IMR-90 (cell line): ENCODE results near the gene NPIPB12. TPM values are rescaled to one million over a fixed set of nuclear protein-coding genes. Genes with fewer than 3 reads are reported as not detected.
"Not testable (repeated sequence)": the region's sequence is repeated elsewhere in the genome, so short reads cannot be mapped to it uniquely, and the experiment has no call there.

Experiments used
- ATAC-seq: fragments of 200-7000 bp; cut with Tn5 transposase; 2 replicates; pipeline ENCODE4 v1.9.1; 2020; ENCODE audit warnings: low read depth, mild to moderate bottlenecking, moderate library complexity
- Bru-seq: library from RNA; stranded (reverse); fragments of 400-500 nt; gene quantifications from one replicate; lab custom pipeline; 2021; lab: Mats Ljungman, UMichigan
- BruChase-seq, 2 experiments: library from RNA; stranded (reverse); fragments of 400-500 nt; gene quantifications; one replicate each; lab custom pipeline; 2021; lab: Mats Ljungman, UMichigan
- BruUV-seq: library from RNA; stranded (reverse); fragments of 400-500 nt; replicated peaks from 2 replicates; lab custom pipeline; 2021; lab: Mats Ljungman, UMichigan
- CTCF ChIA-PET: fragments of 300-600 bp; formaldehyde crosslinking; extraction: SDS; loops from one replicate; lab custom pipeline; 2021; ENCODE audit warnings: antibody characterized with exemption; lab: Yijun Ruan, JAX
- POLR2A ChIA-PET: fragments of 300-600 bp; sonication (Branson Sonifier 250); formaldehyde crosslinking; loops from one replicate; lab custom pipeline; 2022; ENCODE audit warnings: antibody characterized with exemption; ENCODE audit not compliant: unreplicated experiment; lab: Charles Lee
- DNase-seq: peaks from one replicate; pipeline ENCODE4 v3.0.0; 2013
- H2AFZ ChIP-seq: replicated peaks from 2 replicates; pipeline ENCODE3; 2013; ENCODE audit warnings: low read length, mild to moderate bottlenecking; ENCODE audit not compliant: poor library complexity
- H2AK5ac ChIP-seq: 2 replicates; pipeline ENCODE4 v1.6.1; 2013; ENCODE audit warnings: low read depth, low read length, inconsistent platforms
- H2AK9ac ChIP-seq: replicated peaks from 2 replicates; pipeline ENCODE3; 2013; ENCODE audit warnings: mild to moderate bottlenecking, low read depth, low read length, moderate library complexity; ENCODE audit not compliant: poor library complexity
- H2BK120ac ChIP-seq: 2 replicates; pipeline ENCODE4 v1.6.1; 2013; ENCODE audit warnings: low read depth, low read length, inconsistent platforms
- H2BK15ac ChIP-seq: 3 replicates; pipeline ENCODE4 v1.6.1; 2013; ENCODE audit warnings: low read depth, low read length, inconsistent platforms
- H2BK20ac ChIP-seq: 2 replicates; pipeline ENCODE4 v1.6.1; 2013; ENCODE audit warnings: low read depth, mild to moderate bottlenecking, inconsistent platforms, low read length, moderate library complexity
- H2BK5ac ChIP-seq: 2 replicates; pipeline ENCODE4 v1.6.1; 2013; ENCODE audit warnings: mild to moderate bottlenecking, low read depth, low read length, inconsistent platforms; ENCODE audit not compliant: poor library complexity, severe bottlenecking
- H3K14ac ChIP-seq: replicated peaks from 2 replicates; pipeline ENCODE4 v1.6.1; 2013; ENCODE audit warnings: low read depth, low read length, inconsistent platforms
- H3K18ac ChIP-seq: 2 replicates; pipeline ENCODE4 v1.6.1; 2013; ENCODE audit warnings: low read depth, low read length, control low read depth
- H3K23ac ChIP-seq: 2 replicates; pipeline ENCODE4 v1.6.1; 2013; ENCODE audit warnings: low read depth, low read length, inconsistent platforms
- H3K27ac ChIP-seq: 2 replicates; pipeline ENCODE4 v1.5.1; 2013; ENCODE audit warnings: mild to moderate bottlenecking, control low read depth, low read length; ENCODE audit not compliant: insufficient read depth
- H3K27me3 ChIP-seq: 2 replicates; pipeline ENCODE4 v1.6.1; 2013; ENCODE audit warnings: low read length; ENCODE audit not compliant: control insufficient read depth, insufficient read depth
- H3K36me3 ChIP-seq: 2 replicates; pipeline ENCODE4 v1.6.1; 2013; ENCODE audit warnings: low read length, mixed read lengths; ENCODE audit not compliant: control insufficient read depth, insufficient read depth
- H3K4ac ChIP-seq: 2 replicates; pipeline ENCODE4 v1.6.1; 2013; ENCODE audit warnings: low read depth, low read length, inconsistent platforms
- H3K4me1 ChIP-seq: 2 replicates; pipeline ENCODE4 v1.6.1; 2013; ENCODE audit warnings: low read length, mixed read lengths; ENCODE audit not compliant: control insufficient read depth, insufficient read depth
- H3K4me2 ChIP-seq: 2 replicates; pipeline ENCODE4 v1.6.1; 2013; ENCODE audit warnings: low read depth, mild to moderate bottlenecking, control low read depth, low read length, moderate library complexity
- H3K4me3 ChIP-seq: 2 replicates; pipeline ENCODE4 v1.5.1; 2013; ENCODE audit warnings: low read depth, mild to moderate bottlenecking, control low read depth, low read length, moderate library complexity; ENCODE audit not compliant: insufficient read depth
- H3K56ac ChIP-seq: 2 replicates; pipeline ENCODE4 v1.6.1; 2013; ENCODE audit warnings: low read length, inconsistent platforms; ENCODE audit not compliant: insufficient read depth; ENCODE audit errors: extremely low read depth
- H3K79me1 ChIP-seq, 2 experiments: 2 replicates each; pipeline ENCODE4 v1.6.1; 2013; ENCODE audit warnings: low read length in 2 of 2, inconsistent platforms in 1 of 2, low read depth in 1 of 2
- H3K9ac ChIP-seq: 2 replicates; pipeline ENCODE4 v1.6.1; 2013; ENCODE audit warnings: low read depth, low read length, control low read depth
- H3K9me1 ChIP-seq: 2 replicates; pipeline ENCODE4 v1.6.1; 2013; ENCODE audit warnings: low read length, inconsistent platforms; ENCODE audit not compliant: insufficient read depth
- H3K9me3 ChIP-seq: 2 replicates; pipeline ENCODE4 v1.6.1; 2013; ENCODE audit warnings: low read length; ENCODE audit not compliant: control insufficient read depth, insufficient read depth
- H4K20me1 ChIP-seq: 2 replicates; pipeline ENCODE4 v1.6.1; 2013; ENCODE audit warnings: low read length, inconsistent platforms; ENCODE audit not compliant: insufficient read depth
- H4K5ac ChIP-seq: 2 replicates; pipeline ENCODE4 v1.6.1; 2013; ENCODE audit warnings: mild to moderate bottlenecking, low read depth, low read length, control low read depth
- H4K8ac ChIP-seq, 2 experiments: 2 replicates each; pipeline ENCODE4 v1.6.1; 2013; ENCODE audit warnings: low read depth in 2 of 2, low read length in 2 of 2, control low read depth in 1 of 2, inconsistent platforms in 1 of 2
- H4K91ac ChIP-seq: 2 replicates; pipeline ENCODE4 v1.6.1; 2013; ENCODE audit warnings: low read depth, low read length, inconsistent platforms; ENCODE audit not compliant: insufficient read depth
- WGBS, 2 experiments: methylation state at CpG; one replicate each; pipeline versions ENCODE4 v1.1.5 to v1.1.7; 2013; ENCODE audit warnings: missing lambda C conversion rate in 2 of 2; ENCODE audit not compliant: insufficient read length in 1 of 2; ENCODE audit errors: extremely low coverage in 2 of 2; 5-methylcytosine and 5-hydroxymethylcytosine counted together
- dilution Hi-C: fragments of 300-500 bp; cut with HindIII; formaldehyde crosslinking; loops from one replicate; pipeline ENCODE4 v1.14.3; 2018; ENCODE audit warnings: low sequenced_read_pairs; ENCODE audit not compliant: unreplicated experiment
- in situ Hi-C: fragments of 300-500 bp; cut with MboI; formaldehyde crosslinking; loops from 3 replicates; pipeline ENCODE4 v1.14.3; 2019; ENCODE audit warnings: low sequenced_read_pairs, inconsistent platforms, mixed read lengths
- intact Hi-C: fragments of 100-400 bp; cut with micrococcal nuclease; formaldehyde crosslinking; loops from 2 replicates; pipeline ENCODE4 v1.10.0; 2022
- long read RNA-seq: library from polyadenylated mRNA; unstranded; transcript quantifications from one replicate; pipeline ENCODE4 v2.0.0, GENCODE V29; 2021; ENCODE audit not compliant: unreplicated experiment
- polyA plus RNA-seq, 3 experiments: library from polyadenylated mRNA; depleted of rRNA; stranded (reverse); fragments of >200 nt; gene quantifications; 2 replicates each; pipeline ENCODE4 v1.2.3, GENCODE V29; 2012; ENCODE audit warnings: low replicate concordance in 1 of 3
- total RNA-seq: library from RNA; depleted of rRNA; stranded (reverse); fragments of >200 nt; gene quantifications from 2 replicates; pipeline ENCODE4 v1.2.3, GENCODE V29; 2012; rRNA removed

NPIPB12 gene
- total RNA-seq (3.9 and 5.6 TPM in 2 replicates), polyA plus RNA-seq (2012; rRNA removed) (15.0 and 18.0 TPM in 2 replicates), Bru-seq, nascent RNA (percentile 64 among the genes with signal in this experiment), BruChase-seq, experiment 1, labeled RNA remaining after a 6-hour chase (percentile 83 among the genes with signal in this experiment), BruChase-seq, experiment 2, labeled RNA remaining after a 2-hour chase (percentile 77 among the genes with signal in this experiment)
- polyA plus RNA-seq (2012; cell fraction: cytosol; rRNA removed), result 5.2 and 9.1 TPM in 2 replicates
- 128 and 151 TPM in 2 replicates for polyA plus RNA-seq (2012; cell fraction: nucleus; rRNA removed; ENCODE audit: low replicate concordance)
- long read RNA-seq, partial matches to known transcripts, result 2 of 2 reads
- long read RNA-seq, other reads (novel, unspliced or antisense), result 0 of 2 reads

GRCh38 chr16:29506308-29506707 lies at the start of gene NPIPB12:
NPIPB12 (minus strand) TSS chr16:29506408.
- H2BK15ac ChIP-seq, ATAC-seq, CTCF ChIA-PET: not testable (repeated sequence)

GRCh38 chr16:29521520-29521919 lies 15.3 kb upstream of the NPIPB12 start:
- intact Hi-C loops, H2BK5ac ChIP-seq, H2BK15ac ChIP-seq, H3K9me1 ChIP-seq, DNase-seq, POLR2A ChIA-PET, H3K9me3 ChIP-seq, H3K9ac ChIP-seq, H3K18ac ChIP-seq, H3K4me1 ChIP-seq, H4K91ac ChIP-seq, H4K5ac ChIP-seq, H3K4me2 ChIP-seq, in situ Hi-C loops, H3K23ac ChIP-seq, ATAC-seq, H3K56ac ChIP-seq, H3K27ac ChIP-seq, H3K14ac ChIP-seq, H4K8ac ChIP-seq, dilution Hi-C loops, CTCF ChIA-PET, H2BK120ac ChIP-seq, H4K20me1 ChIP-seq, H3K36me3 ChIP-seq, H3K4me3 ChIP-seq, H2AFZ ChIP-seq, H2AK5ac ChIP-seq, H3K27me3 ChIP-seq, H2AK9ac ChIP-seq, H3K79me1 ChIP-seq, H2BK20ac ChIP-seq, H3K4ac ChIP-seq, BruUV-seq: not testable (repeated sequence)
- no CpG with 5 or more reads among the region's 5 CpGs for WGBS, 2 experiments

More at GRCh38 chr16:29506308-29506707, at the start of gene NPIPB12:
- dilution Hi-C loops, H3K4me1 ChIP-seq, BruUV-seq, H3K14ac ChIP-seq, H3K56ac ChIP-seq, in situ Hi-C loops, H3K9me3 ChIP-seq, H3K23ac ChIP-seq, DNase-seq, H2AFZ ChIP-seq, H3K36me3 ChIP-seq, H3K9ac ChIP-seq, H2AK5ac ChIP-seq, H2BK120ac ChIP-seq, H4K20me1 ChIP-seq, H3K27ac ChIP-seq, H3K27me3 ChIP-seq, H3K9me1 ChIP-seq, H3K4me3 ChIP-seq, H4K91ac ChIP-seq, H3K4me2 ChIP-seq, H2BK5ac ChIP-seq, H2AK9ac ChIP-seq, POLR2A ChIA-PET, H4K8ac ChIP-seq, H3K79me1 ChIP-seq, intact Hi-C loops, H3K18ac ChIP-seq, H2BK20ac ChIP-seq, H4K5ac ChIP-seq, H3K4ac ChIP-seq: not testable (repeated sequence)
- no CpG with 5 or more reads among the region's 6 CpGs for WGBS, 2 experiments
